B cell (primary cell): ENCODE results near the gene OR52H1. TPM values are rescaled to one million over a fixed set of nuclear protein-coding genes. Genes with fewer than 3 reads are reported as not detected.

ENCODE experiments used
- ATAC-seq: fragments of 200-7000 bp; cut with Tn5 transposase; one replicate; pipeline ENCODE4 v1.10.0; 2021; ENCODE audit warnings: low read depth, mild to moderate bottlenecking, moderate number of reproducible peaks, moderate library complexity
- CTCF ChIA-PET: fragments of 350-600 bp; sonication (Branson Sonifier 250); formaldehyde crosslinking; loops from one replicate; lab custom pipeline; 2021; ENCODE audit warnings: antibody characterized with exemption, inconsistent platforms; lab: Charles Lee
- POLR2A ChIA-PET: fragments of 350-600 bp; sonication (Branson Sonifier 250); formaldehyde crosslinking; loops from one replicate; lab custom pipeline; 2021; ENCODE audit warnings: antibody characterized with exemption; lab: Charles Lee
- DNase-seq: peaks from one replicate; pipeline ENCODE4 v3.0.0; 2013
- H2AFZ ChIP-seq: 2 replicates; pipeline ENCODE4 v1.6.1; 2012; ENCODE audit warnings: mild to moderate bottlenecking, low read depth, low read length; ENCODE audit not compliant: insufficient read depth, poor library complexity, severe bottlenecking
- H3K27ac ChIP-seq, 2 donors: 1 replicate in 1 of 2; 2 replicates in 1 of 2; pipeline ENCODE4 v1.5.1; 2012 to 2013; ENCODE audit warnings: low read length in 2 of 2, mild to moderate bottlenecking in 2 of 2, moderate library complexity in 1 of 2
- H3K27me3 ChIP-seq, 4 experiments: fragments of 200-600 bp in 1 of 4; sonication (generic) in 1 of 4; replicated peaks in 1 of 4; 1 replicate in 2 of 4; 2 replicates in 2 of 4; pipeline versions ENCODE4 v1.6.1 to v1.7.0; 2013 to 2016; ENCODE audit warnings: low read length in 3 of 4, mild to moderate bottlenecking in 2 of 4, mixed read lengths in 1 of 4, moderate library complexity in 1 of 4; ENCODE audit not compliant: insufficient read depth in 4 of 4, control insufficient read depth in 3 of 4; ENCODE audit errors: control extremely low read depth in 1 of 4
- H3K36me3 ChIP-seq, 2 experiments: replicated peaks in 1 of 2; 1 replicate in 1 of 2; 2 replicates in 1 of 2; pipeline versions ENCODE4 v1.6.1 to v1.7.1; 2013; ENCODE audit warnings: low read length in 1 of 2; ENCODE audit not compliant: insufficient read depth in 2 of 2, control insufficient read depth in 1 of 2; ENCODE audit errors: control extremely low read depth in 1 of 2, extremely low read depth in 1 of 2
- H3K4me1 ChIP-seq, 2 donors: fragments of 200-600 bp in 1 of 2; sonication (generic) in 1 of 2; 1 replicate in 1 of 2; 2 replicates in 1 of 2; pipeline versions ENCODE4 v1.5.1 to v1.6.1; 2013 to 2017; ENCODE audit warnings: low read length in 2 of 2; ENCODE audit not compliant: control insufficient read depth in 2 of 2, insufficient read depth in 2 of 2
- H3K4me2 ChIP-seq: replicated peaks from 2 replicates; pipeline ENCODE3; 2012; ENCODE audit warnings: mild to moderate bottlenecking, low read depth, low read length; ENCODE audit not compliant: poor library complexity, severe bottlenecking
- H3K4me3 ChIP-seq, 5 experiments: fragments of 200-600 bp in 1 of 5; sonication (generic) in 1 of 5; 1 replicate in 3 of 5; 2 replicates in 2 of 5; pipeline versions ENCODE4 v1.5.1 to v1.7.0; 2011 to 2016; ENCODE audit warnings: low read length in 4 of 5, mild to moderate bottlenecking in 4 of 5, low read depth in 2 of 5, control low read depth in 1 of 5, moderate library complexity in 1 of 5; ENCODE audit not compliant: insufficient read depth in 1 of 5; ENCODE audit errors: control extremely low read depth in 1 of 5, extremely low read depth in 1 of 5
- H3K79me2 ChIP-seq: fragments of 200-600 bp; sonication (generic); one replicate; pipeline ENCODE4 v1.6.0; 2016; ENCODE audit warnings: low read length; ENCODE audit not compliant: control insufficient read depth, insufficient read depth
- H3K9ac ChIP-seq: fragments of 200-600 bp; sonication (generic); 2 replicates; pipeline ENCODE4 v1.6.1; 2017; ENCODE audit warnings: mild to moderate bottlenecking, low read length, moderate library complexity
- H3K9me3 ChIP-seq, 3 donors: one replicate each; pipeline versions ENCODE4 v1.6.1 to v1.7.1; 2013; ENCODE audit warnings: low read length in 2 of 3; ENCODE audit not compliant: control insufficient read depth in 2 of 3, insufficient read depth in 1 of 3; ENCODE audit errors: control extremely low read depth in 1 of 3
- H4K20me1 ChIP-seq: 2 replicates; pipeline ENCODE4 v1.6.0; 2012; ENCODE audit warnings: mild to moderate bottlenecking, low read length; ENCODE audit not compliant: insufficient read depth, control insufficient read depth, poor library complexity, severe bottlenecking
- H3K27ac Mint-ChIP-seq: one replicate; pipeline ENCODE4 v1.8.0; 2021; ENCODE audit warnings: mixed read lengths
- H3K27me3 Mint-ChIP-seq: one replicate; pipeline ENCODE4 v1.8.0; 2021; ENCODE audit warnings: mixed read lengths
- H3K4me1 Mint-ChIP-seq: one replicate; pipeline ENCODE4 v1.8.0; 2021; ENCODE audit warnings: mixed read lengths
- H3K4me3 Mint-ChIP-seq: one replicate; pipeline ENCODE4 v1.8.0; 2021; ENCODE audit warnings: mixed read lengths
- H3K9me3 Mint-ChIP-seq: one replicate; pipeline ENCODE4 v1.8.0; 2022; ENCODE audit warnings: mixed read lengths; ENCODE audit not compliant: insufficient read depth
- EZH2 ChIP-seq: IDR thresholded peaks from 2 replicates; pipeline ENCODE4 v1.6.1; 2012; ENCODE audit warnings: borderline replicate concordance, low read depth, mild to moderate bottlenecking, moderate library complexity, low read length; ENCODE audit not compliant: insufficient read depth, poor library complexity, severe bottlenecking
- WGBS: methylation state at CpG from one replicate; pipeline ENCODE4 v1.1.5; 2013; ENCODE audit warnings: missing lambda C conversion rate; ENCODE audit not compliant: insufficient coverage; 5-methylcytosine and 5-hydroxymethylcytosine counted together
- intact Hi-C: fragments of 100-400 bp; cut with micrococcal nuclease; formaldehyde crosslinking; loops from one replicate; pipeline ENCODE4 v1.10.0; 2022
- polyA plus RNA-seq: library from polyadenylated mRNA; depleted of rRNA; stranded (reverse); fragments of >200 nt; gene quantifications from 2 replicates; pipeline ENCODE4 v1.2.3, GENCODE V29; 2012
- total RNA-seq, 2 donors: library from RNA; stranded (reverse); fragments of 120-200 nt in 1 of 2; gene quantifications; 1 replicate in 1 of 2; 2 replicates in 1 of 2; pipeline versions ENCODE4 v1.2.3 to v1.2.4, GENCODE V29; 2013 to 2022
- TF ChIP-seq, protein P1 (sequence below): fragments of 200-600 bp; IDR thresholded peaks from one replicate; pipeline ENCODE4 v1.8.0; 2022; ENCODE audit warnings: antibody characterized with exemption, mild to moderate bottlenecking

The OR52H1 gene
- total and polyA plus RNA-seq, 2 donors (not counting 1 experiment from before 2014, with no cell fraction given), result 0.15 to 0.37 TPM

DNA sequence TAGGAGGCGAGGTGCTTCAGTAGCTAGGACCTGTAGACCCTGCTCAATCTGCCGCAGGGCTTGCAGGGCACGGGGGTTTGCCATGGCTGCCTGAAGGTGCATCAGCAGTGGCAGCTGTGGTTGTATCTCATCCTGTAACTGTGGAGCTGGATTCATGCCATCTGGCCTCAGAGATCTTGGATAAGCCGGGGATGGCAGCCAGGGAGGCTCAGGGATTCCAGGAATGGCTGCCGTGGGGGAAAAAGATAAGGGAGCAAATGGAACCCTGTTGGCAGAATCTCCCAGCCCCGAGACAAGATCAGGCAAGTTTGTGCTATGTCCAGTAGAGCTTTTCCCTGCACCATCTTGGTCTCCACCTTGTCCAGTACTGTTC is 40.4 kb downstream of the OR52H1 start:
- H3K4me1 Mint-ChIP-seq, result no peaks in the 10 kb centered on the region
- H3K27ac Mint-ChIP-seq, result no peak overlapping the region
- no peak overlapping the region for H3K4me3 Mint-ChIP-seq
- Histone ChIP-seq H3K4me3 (no peak overlapping the region), H3K79me2 (no peaks in the 10 kb centered on the region), H3K36me3 (no peaks in the 10 kb centered on the region), H3K27ac (no peak overlapping the region), H3K9ac (no peak overlapping the region), H3K4me1 (no peaks in the 10 kb centered on the region), H4K20me1 (no peaks in the 10 kb centered on the region), H2AFZ (no peak overlapping the region), H3K4me2 (no peak overlapping the region), H3K27me3 (no peaks in the 10 kb centered on the region), H3K9me3 (no peaks in the 10 kb centered on the region)
- 90% methylated on average over 6 of the region's 6 CpGs for WGBS
- intact Hi-C loops, result no loop called here
- H3K9me3 Mint-ChIP-seq, result no peaks in the 10 kb centered on the region
- CTCF ChIA-PET, result no interaction called here
- POLR2A ChIA-PET, result no interaction called here
- TF ChIP-seq, protein P1, sequence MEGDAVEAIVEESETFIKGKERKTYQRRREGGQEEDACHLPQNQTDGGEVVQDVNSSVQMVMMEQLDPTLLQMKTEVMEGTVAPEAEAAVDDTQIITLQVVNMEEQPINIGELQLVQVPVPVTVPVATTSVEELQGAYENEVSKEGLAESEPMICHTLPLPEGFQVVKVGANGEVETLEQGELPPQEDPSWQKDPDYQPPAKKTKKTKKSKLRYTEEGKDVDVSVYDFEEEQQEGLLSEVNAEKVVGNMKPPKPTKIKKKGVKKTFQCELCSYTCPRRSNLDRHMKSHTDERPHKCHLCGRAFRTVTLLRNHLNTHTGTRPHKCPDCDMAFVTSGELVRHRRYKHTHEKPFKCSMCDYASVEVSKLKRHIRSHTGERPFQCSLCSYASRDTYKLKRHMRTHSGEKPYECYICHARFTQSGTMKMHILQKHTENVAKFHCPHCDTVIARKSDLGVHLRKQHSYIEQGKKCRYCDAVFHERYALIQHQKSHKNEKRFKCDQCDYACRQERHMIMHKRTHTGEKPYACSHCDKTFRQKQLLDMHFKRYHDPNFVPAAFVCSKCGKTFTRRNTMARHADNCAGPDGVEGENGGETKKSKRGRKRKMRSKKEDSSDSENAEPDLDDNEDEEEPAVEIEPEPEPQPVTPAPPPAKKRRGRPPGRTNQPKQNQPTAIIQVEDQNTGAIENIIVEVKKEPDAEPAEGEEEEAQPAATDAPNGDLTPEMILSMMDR, result no peak
- no peak for TF ChIP-seq EZH2
- DNase-seq (no peak), ATAC-seq (no peak)
- H3K27me3 Mint-ChIP-seq, result peaks cover 17% of the 10 kb centered on the region

DNA sequence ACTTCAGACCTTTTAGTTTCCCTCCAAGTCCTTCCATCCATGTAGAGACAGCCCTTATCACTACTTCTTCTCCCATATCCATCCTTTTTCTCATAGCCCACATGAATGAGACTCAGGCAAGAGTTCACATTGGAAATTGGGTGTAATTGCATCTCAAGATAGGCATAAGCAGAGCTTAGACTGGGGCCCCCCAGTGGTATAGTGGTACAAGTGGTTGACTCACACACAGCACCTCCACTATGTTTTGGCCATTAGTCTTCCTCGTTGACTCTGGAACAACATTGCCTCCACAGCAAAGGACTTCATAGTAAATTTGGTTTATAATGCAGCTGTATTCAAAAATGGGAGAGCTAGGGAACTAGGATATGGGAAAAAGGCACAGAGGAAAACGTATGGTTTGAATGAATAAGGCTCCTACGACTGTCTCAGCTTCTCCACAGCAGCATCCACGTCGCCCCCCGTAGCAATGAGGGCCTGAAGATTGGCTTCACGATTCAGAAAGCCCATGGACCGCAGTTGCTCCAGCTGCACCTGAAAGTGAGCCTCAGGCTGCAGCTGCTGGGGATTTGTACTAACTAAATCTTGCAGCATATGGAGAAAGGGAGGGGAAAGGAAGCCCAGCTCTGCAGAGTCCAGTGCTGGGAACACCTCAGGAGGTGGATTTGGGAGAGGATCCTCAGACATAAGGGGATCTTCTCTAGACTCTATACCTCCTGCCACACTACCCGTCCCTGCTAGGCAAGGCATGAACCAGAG is 41.0 kb downstream of the OR52H1 start:
- ATAC-seq (no peak), DNase-seq (no peak)
- no peak overlapping the region for H3K4me3 ChIP-seq
- 98% methylated on average over 7 of the region's 9 CpGs for WGBS
- Mint-ChIP-seq H3K4me1 (no peaks in the 10 kb centered on the region), H3K27me3 (peaks cover 17% of the 10 kb centered on the region), H3K27ac (no peak overlapping the region), H3K9me3 (no peaks in the 10 kb centered on the region), H3K4me3 (no peak overlapping the region)
- H4K20me1 ChIP-seq, result no peaks in the 10 kb centered on the region
- H3K4me2 ChIP-seq, result no peak overlapping the region
- POLR2A ChIA-PET, result no interaction called here
- no peaks in the 10 kb centered on the region for H3K9me3 ChIP-seq
- intact Hi-C loops, result no loop called here
- no peak overlapping the region for H2AFZ ChIP-seq
- no peak overlapping the region for H3K9ac ChIP-seq
- H3K4me1 ChIP-seq, result no peaks in the 10 kb centered on the region
- CTCF ChIA-PET, result no interaction called here
- H3K79me2 ChIP-seq, result no peaks in the 10 kb centered on the region
- no peak overlapping the region for H3K27ac ChIP-seq
- no peaks in the 10 kb centered on the region for H3K27me3 ChIP-seq
- TF ChIP-seq, protein P1, result no peak
- TF ChIP-seq EZH2, result no peak
- no peaks in the 10 kb centered on the region for H3K36me3 ChIP-seq
